CD4-positive, CD25-positive, alpha-beta regulatory T cell (primary cell): Measurements from ENCODE around the gene DGCR2. TPM values are rescaled to one million over a fixed set of nuclear protein-coding genes. Genes with fewer than 3 reads are reported as not detected.

Source experiments
- ATAC-seq, 2 donors: fragments of 150-1000 bp; cut with Tn5 transposase; one replicate each; pipeline ENCODE4 v1.10.0; 2021; ENCODE audit warnings: low read depth in 2 of 2, moderate number of reproducible peaks in 2 of 2, moderate library complexity in 1 of 2
- DNase-seq, 3 donors: peaks; one replicate each; pipeline versions ENCODE4 v3.0.0 to v3.0.0-alpha.2; 2012 to 2022; ENCODE audit warnings: mixed read lengths in 1 of 3
- H3K27ac ChIP-seq: one replicate; pipeline ENCODE4 v1.7.0; 2013; ENCODE audit warnings: mild to moderate bottlenecking, low read length; ENCODE audit not compliant: insufficient read depth, poor library complexity, severe bottlenecking
- H3K27me3 ChIP-seq: one replicate; pipeline ENCODE4 v1.7.0; 2013; ENCODE audit warnings: low read length; ENCODE audit not compliant: control insufficient read depth, insufficient read depth
- H3K36me3 ChIP-seq: one replicate; pipeline ENCODE4 v1.7.0; 2013; ENCODE audit warnings: mild to moderate bottlenecking, low read length, moderate library complexity; ENCODE audit not compliant: control insufficient read depth, insufficient read depth
- H3K4me1 ChIP-seq: 2 replicates; pipeline ENCODE4 v1.7.0; 2013; ENCODE audit warnings: mild to moderate bottlenecking, low read length; ENCODE audit not compliant: insufficient read depth, control insufficient read depth, poor library complexity, severe bottlenecking
- H3K4me3 ChIP-seq: one replicate; pipeline ENCODE4 v1.7.0; 2013; ENCODE audit warnings: low read depth, mild to moderate bottlenecking, low read length, moderate library complexity
- H3K9me3 ChIP-seq, 2 experiments: 1 replicate in 1 of 2; 2 replicates in 1 of 2; pipeline ENCODE4 v1.7.0; 2013; ENCODE audit warnings: low read length in 2 of 2, mild to moderate bottlenecking in 1 of 2, moderate library complexity in 1 of 2; ENCODE audit not compliant: control insufficient read depth in 2 of 2
- H3K27ac Mint-ChIP-seq, 3 donors: one replicate each; pipeline ENCODE4 v1.8.0; 2020 to 2022; ENCODE audit warnings: mild to moderate bottlenecking in 3 of 3, mixed read lengths in 3 of 3, moderate library complexity in 2 of 3
- H3K27me3 Mint-ChIP-seq: one replicate; pipeline ENCODE4 v1.8.0; 2022; ENCODE audit warnings: mild to moderate bottlenecking, mixed read lengths
- H3K36me3 Mint-ChIP-seq: one replicate; pipeline ENCODE4 v1.8.0; 2020; ENCODE audit warnings: mixed read lengths
- H3K4me1 Mint-ChIP-seq, 4 donors: one replicate each; pipeline ENCODE4 v1.8.0; 2020 to 2022; ENCODE audit warnings: mixed read lengths in 4 of 4, mild to moderate bottlenecking in 1 of 4
- H3K4me3 Mint-ChIP-seq, 4 donors: one replicate each; pipeline ENCODE4 v1.8.0; 2020 to 2022; ENCODE audit warnings: mild to moderate bottlenecking in 4 of 4, mixed read lengths in 4 of 4, moderate library complexity in 3 of 4
- H3K9me3 Mint-ChIP-seq, 7 donors: one replicate each; pipeline ENCODE4 v1.8.0; 2020 to 2022; ENCODE audit warnings: mixed read lengths in 7 of 7, mild to moderate bottlenecking in 3 of 7, moderate library complexity in 2 of 7
- polyA plus RNA-seq, 4 donors: library from polyadenylated mRNA; unstranded; fragments of 300-500 nt; fragmentation: Illumina TruSeq; gene quantifications; one replicate each; pipeline ENCODE4 v1.2.3, GENCODE V29; 2021
- total RNA-seq: library from RNA; stranded (reverse); gene quantifications from one replicate; pipeline ENCODE4 v1.2.3, GENCODE V29; 2022

Gene DGCR2
- total and polyA plus RNA-seq, 5 donors from 2014 or later = 51.8 to 75.2 (median 58.4) TPM

DNA sequence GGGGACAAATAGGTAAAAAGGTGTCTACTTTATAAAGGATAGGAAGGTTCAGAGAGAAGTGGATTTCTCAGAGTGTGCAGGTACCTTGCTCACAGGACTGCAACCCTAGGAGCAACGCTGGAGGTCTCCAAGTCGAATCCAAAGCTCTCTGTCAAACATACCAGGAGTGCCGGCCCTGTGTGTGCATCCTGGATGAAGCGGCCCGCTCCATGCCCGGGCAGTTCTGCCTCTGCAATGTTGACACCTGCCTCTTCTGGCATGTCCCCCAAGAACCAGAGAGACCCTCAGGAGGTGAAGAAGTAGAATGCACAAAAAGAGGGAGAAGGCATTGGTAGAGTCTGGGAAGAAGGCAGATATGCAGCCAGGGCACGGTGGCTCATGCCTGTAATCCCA lies 5.8 kb upstream of the DGCR2 start:
- Histone ChIP-seq H3K36me3 (peaks cover 9% of the 10 kb centered on the region), H3K4me3 (no peak overlapping the region), H3K27ac (no peak overlapping the region), H3K4me1 (peaks cover 2% of the 10 kb centered on the region), H3K27me3 (no peaks in the 10 kb centered on the region), H3K9me3 (no peaks in the 10 kb centered on the region)
- peak overlapping the region in 1 of 4 donors; percentile 79 for H3K4me3 Mint-ChIP-seq
- peak overlapping the region in 2 of 3 donors; percentile 11 to 85 for H3K27ac Mint-ChIP-seq
- H3K4me1 Mint-ChIP-seq = peaks cover 0 to 6% (median 3%) of the 10 kb centered on the region in 4 donors
- DNase-seq = no peak
- H3K9me3 Mint-ChIP-seq = no peaks in the 10 kb centered on the region
- peaks cover 1% of the 10 kb centered on the region for H3K27me3 Mint-ChIP-seq
- H3K36me3 Mint-ChIP-seq = peaks cover 4% of the 10 kb centered on the region
- no peak for ATAC-seq

DNA sequence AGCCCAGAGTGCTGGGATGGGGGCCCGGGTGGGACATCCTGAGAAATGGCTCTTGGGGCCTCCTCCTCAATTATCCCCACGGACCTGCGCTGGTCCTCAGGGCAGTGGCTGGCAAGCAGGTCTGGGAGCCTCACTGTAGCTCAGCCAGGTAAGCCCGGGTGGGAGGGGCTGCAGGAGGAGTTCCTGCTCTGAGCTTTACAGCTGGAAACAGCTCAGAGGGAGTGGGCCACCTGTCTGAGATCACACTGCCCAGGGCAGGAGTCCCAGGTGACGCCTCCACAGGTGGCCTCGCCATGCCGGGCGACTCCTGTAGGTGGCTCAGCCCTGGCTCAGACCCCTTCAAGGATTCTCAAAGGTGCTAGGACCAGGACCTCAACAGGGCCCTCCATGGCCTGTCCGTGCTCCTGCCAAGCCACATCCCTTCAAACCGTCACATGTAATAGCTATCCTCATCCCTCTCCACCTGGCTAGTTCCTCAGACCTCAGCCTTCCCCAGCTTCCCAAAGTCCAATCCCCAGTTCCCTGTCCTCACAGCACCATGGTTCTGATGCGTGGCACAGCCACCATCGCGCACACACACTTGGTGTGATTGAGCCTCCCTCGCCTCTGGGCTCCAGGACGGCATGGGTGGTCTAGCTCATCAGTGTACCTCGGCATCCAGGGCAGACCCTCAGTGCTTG lies 5.3 kb upstream of the DGCR2 start:
- H3K4me1 Mint-ChIP-seq = peaks cover 0 to 11% (median 5%) of the 10 kb centered on the region in 4 donors
- no peaks in the 10 kb centered on the region for H3K9me3 Mint-ChIP-seq
- peaks cover 7% of the 10 kb centered on the region for H3K4me1 ChIP-seq
- H3K27me3 ChIP-seq = no peaks in the 10 kb centered on the region
- H3K27ac ChIP-seq = no peak overlapping the region
- peak overlapping the region in 2 of 3 donors; percentile 11 to 85 for H3K27ac Mint-ChIP-seq
- no peak for DNase-seq
- H3K9me3 ChIP-seq = no peaks in the 10 kb centered on the region
- H3K36me3 Mint-ChIP-seq = peaks cover 4% of the 10 kb centered on the region
- H3K4me3 ChIP-seq = no peak overlapping the region
- peaks cover 7% of the 10 kb centered on the region for H3K27me3 Mint-ChIP-seq
- H3K36me3 ChIP-seq = peaks cover 8% of the 10 kb centered on the region
- H3K4me3 Mint-ChIP-seq = peak overlapping the region in 1 of 4 donors; percentile 79
- no peak for ATAC-seq

DNA sequence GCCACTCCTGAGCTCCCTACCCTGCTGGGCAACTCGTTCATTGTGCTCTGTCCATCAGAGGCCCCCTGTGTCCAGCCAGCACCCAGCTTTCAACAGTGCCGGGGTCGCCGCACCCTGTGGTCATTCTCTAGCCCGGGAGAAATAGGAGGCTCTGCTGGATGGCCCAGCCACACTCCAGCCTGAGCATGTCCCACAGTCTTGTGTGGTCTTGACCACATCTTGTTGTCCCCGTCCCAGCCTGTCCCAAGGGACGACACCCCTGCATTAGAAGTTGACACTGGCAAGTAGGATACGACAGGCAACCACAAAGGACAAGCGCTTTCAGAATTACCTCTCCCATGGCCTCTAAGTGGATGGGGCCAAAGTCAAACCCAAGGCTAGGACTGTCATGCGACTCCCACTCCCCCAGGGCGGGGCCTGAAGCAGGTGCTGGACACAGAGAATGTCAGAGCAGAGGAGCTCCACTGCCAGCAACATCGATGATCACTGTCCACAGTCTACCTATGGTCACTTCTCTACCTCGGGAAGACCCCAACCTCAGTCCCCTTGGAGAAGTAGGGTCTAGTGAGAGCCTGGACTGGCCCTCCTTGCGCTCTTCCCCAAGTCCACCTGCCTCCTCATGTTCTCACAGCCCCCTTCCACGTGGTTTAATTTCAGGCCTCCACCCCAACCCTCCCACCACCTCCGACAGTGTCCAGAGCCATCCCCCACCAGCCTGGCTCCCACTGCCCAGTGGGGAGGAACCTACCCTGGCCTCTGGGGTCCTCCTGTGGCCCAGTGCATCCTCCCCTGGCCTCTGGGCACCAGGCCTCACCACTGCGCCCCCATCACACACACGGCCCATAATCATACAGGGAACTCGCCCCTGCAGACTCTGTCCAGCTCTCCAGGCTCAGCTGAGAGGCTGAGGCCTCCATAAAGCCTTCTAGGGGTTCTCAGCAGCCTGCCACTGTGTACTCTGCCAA lies 4.4 kb upstream of the DGCR2 start:
- Mint-ChIP-seq H3K4me1 (peaks cover 0 to 14% (median 6%) of the 10 kb centered on the region in 4 donors), H3K27me3 (peaks cover 8% of the 10 kb centered on the region), H3K27ac (peak overlapping the region in 1 of 3 donors; percentile 11), H3K4me3 (peak overlapping the region in 1 of 4 donors; percentile 79), H3K9me3 (no peaks in the 10 kb centered on the region), H3K36me3 (peaks cover 4% of the 10 kb centered on the region)
- ATAC-seq (no peak), DNase-seq (no peak)
- Histone ChIP-seq H3K4me1 (peaks cover 8% of the 10 kb centered on the region), H3K9me3 (no peaks in the 10 kb centered on the region), H3K36me3 (peaks cover 3% of the 10 kb centered on the region), H3K4me3 (no peak overlapping the region), H3K27ac (no peak overlapping the region), H3K27me3 (no peaks in the 10 kb centered on the region)

DNA sequence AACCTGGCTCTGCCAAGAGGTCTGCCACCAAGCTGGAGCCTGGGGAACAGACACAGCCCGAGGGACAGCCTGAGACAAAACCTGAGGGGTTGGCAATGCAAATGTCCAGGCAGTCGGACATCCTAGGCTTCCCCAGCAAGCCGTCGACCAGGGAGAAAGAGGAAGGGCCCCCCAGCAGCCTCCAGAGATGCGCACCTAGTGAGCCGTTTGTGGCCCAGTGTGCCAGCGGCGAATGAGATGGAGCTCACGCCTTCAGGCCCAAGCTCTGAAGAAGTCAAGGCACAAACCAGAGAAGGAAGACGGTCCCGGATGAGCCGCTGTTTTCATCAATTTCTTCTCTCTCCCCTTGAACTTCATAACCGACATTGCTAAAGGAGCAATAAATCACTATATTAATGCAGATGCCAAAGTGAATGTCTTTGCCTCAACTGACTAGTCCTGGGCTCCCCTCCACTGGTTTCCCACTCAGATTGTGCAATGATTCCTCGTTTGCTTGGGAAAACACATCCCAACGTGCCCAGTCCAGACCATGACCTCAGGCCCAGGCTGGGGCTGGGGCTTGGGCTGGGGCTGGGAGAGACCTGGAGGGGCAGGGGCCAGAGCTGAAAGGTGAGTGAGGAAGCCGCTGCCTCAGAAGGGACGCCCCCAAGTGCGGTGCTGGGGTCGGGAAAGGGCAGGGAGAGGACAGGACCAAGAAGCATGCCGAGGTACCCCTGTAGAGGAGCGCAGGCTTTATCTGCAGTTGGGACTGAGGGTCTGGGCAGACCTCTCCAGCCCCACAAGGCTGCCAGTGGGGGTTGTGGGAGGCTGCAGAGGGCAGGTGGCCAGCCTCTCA lies 3.5 kb upstream of the DGCR2 start:
- Mint-ChIP-seq H3K27ac (no peak overlapping the region), H3K36me3 (peaks cover 3% of the 10 kb centered on the region), H3K4me3 (no peak overlapping the region), H3K27me3 (peaks cover 8% of the 10 kb centered on the region), H3K4me1 (peaks cover under 1 to 23% (median 10%) of the 10 kb centered on the region in 4 donors), H3K9me3 (no peaks in the 10 kb centered on the region)
- no peaks in the 10 kb centered on the region for H3K9me3 ChIP-seq
- H3K4me3 ChIP-seq = no peak overlapping the region
- no peaks in the 10 kb centered on the region for H3K27me3 ChIP-seq
- no peak for DNase-seq
- no peaks in the 10 kb centered on the region for H3K36me3 ChIP-seq
- H3K27ac ChIP-seq = no peak overlapping the region
- peaks cover 17% of the 10 kb centered on the region for H3K4me1 ChIP-seq
- ATAC-seq = no peak

DNA sequence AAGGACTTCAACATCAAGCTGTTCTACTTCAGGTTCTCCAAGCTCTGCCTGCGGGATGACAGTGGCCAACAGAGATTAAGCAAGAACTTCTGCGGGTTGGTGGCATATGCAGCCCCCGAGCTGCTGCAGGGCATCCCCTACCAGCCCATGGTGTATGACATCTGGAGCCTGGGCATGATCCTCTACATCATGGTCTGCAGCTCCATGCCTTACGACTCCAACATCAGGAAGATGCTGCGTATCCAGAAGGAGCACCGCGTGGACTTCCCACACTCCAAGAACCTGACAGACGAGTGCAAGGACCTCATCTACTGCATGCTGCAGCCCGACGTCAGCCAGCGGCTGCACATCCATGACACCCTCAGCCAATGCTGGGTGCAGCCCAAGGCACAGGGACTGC lies 2.8 kb upstream of the DGCR2 start:
- Histone ChIP-seq H3K27ac (no peak overlapping the region), H3K4me1 (peaks cover 24% of the 10 kb centered on the region), H3K9me3 (no peaks in the 10 kb centered on the region), H3K27me3 (no peaks in the 10 kb centered on the region), H3K4me3 (no peak overlapping the region), H3K36me3 (peaks cover 2% of the 10 kb centered on the region)
- Mint-ChIP-seq H3K36me3 (peaks cover 3% of the 10 kb centered on the region), H3K4me1 (peaks cover 4 to 29% (median 17%) of the 10 kb centered on the region in 4 donors), H3K27me3 (peaks cover 8% of the 10 kb centered on the region), H3K4me3 (peak overlapping the region in 1 of 4 donors; percentile 14), H3K9me3 (no peaks in the 10 kb centered on the region), H3K27ac (no peak overlapping the region)
- ATAC-seq (no peak), DNase-seq (no peak)

DNA sequence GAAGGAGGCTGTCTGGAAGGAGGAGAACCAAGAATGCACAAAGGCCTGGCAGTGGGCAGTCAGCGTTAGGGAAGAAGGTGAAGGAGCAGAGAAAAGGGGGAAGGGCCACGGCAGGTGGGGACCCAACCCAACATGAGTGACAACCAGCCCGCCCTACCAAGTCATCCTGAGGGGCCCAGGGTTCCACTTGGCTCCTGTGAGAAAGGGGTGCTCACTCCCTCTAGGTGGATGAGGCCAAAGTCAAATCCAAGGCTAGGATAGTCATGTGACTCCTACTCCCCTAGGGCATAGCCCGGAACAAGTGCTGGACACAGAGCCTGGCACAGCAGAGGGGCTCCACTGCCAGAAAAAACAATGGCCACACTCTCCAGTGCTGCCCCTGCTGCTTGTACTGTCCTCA lies 2.2 kb upstream of the DGCR2 start:
- peaks cover 3% of the 10 kb centered on the region for H3K36me3 ChIP-seq
- H3K27ac ChIP-seq = no peak overlapping the region
- H3K4me3 Mint-ChIP-seq = no peak overlapping the region
- H3K4me1 Mint-ChIP-seq = peaks cover 4 to 36% (median 22%) of the 10 kb centered on the region in 4 donors
- H3K27me3 Mint-ChIP-seq = peaks cover 8% of the 10 kb centered on the region
- peaks cover 3% of the 10 kb centered on the region for H3K36me3 Mint-ChIP-seq
- H3K9me3 ChIP-seq = no peaks in the 10 kb centered on the region
- no peak for DNase-seq
- H3K4me1 ChIP-seq = peaks cover 30% of the 10 kb centered on the region
- no peak overlapping the region for H3K4me3 ChIP-seq
- H3K27ac Mint-ChIP-seq = no peak overlapping the region
- no peaks in the 10 kb centered on the region for H3K27me3 ChIP-seq
- ATAC-seq = no peak
- no peaks in the 10 kb centered on the region for H3K9me3 Mint-ChIP-seq

DNA sequence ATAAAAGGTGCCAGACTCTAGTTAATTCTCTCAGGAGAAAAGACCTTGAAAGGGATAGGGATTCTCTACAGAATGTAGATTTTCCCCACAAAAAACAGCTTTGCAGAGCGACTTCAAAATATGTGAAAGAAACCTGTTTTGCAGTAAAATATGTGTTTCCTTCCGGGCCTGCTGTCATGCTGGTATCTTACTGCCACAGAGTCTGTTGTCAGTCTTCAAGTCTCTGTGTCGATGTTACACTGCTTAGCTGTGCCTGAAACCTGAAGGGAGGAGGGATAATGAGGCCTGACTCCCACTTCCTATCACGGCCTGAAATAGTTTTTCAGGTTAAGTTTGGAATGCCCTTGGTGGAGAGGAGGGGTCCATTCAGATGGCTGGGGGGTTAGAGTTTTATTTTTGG lies 1.7 kb upstream of the DGCR2 start:
- Histone ChIP-seq H3K4me1 (peaks cover 35% of the 10 kb centered on the region), H3K27me3 (no peaks in the 10 kb centered on the region), H3K4me3 (no peak overlapping the region), H3K36me3 (peaks cover 3% of the 10 kb centered on the region), H3K9me3 (no peaks in the 10 kb centered on the region), H3K27ac (no peak overlapping the region)
- Mint-ChIP-seq H3K36me3 (peaks cover 3% of the 10 kb centered on the region), H3K4me1 (peaks cover 4 to 38% (median 25%) of the 10 kb centered on the region in 4 donors), H3K9me3 (no peaks in the 10 kb centered on the region), H3K4me3 (no peak overlapping the region), H3K27me3 (peaks cover 8% of the 10 kb centered on the region), H3K27ac (no peak overlapping the region)
- no peak for ATAC-seq
- DNase-seq = no peak
